HCT116 (cell line): Measurements from ENCODE around the gene PLEKHA4. TPM values are rescaled to one million over a fixed set of nuclear protein-coding genes. Genes with fewer than 3 reads are reported as not detected.

Experiments used
- ATAC-seq: fragments of 200-7000 bp; cut with Tn5 transposase; 2 replicates; pipeline ENCODE4 v1.9.1; 2020; ENCODE audit warnings: mild to moderate bottlenecking, moderate library complexity
- BruUV-seq: library from RNA; stranded (reverse); fragments of 400-500 nt; replicated peaks from 2 replicates; lab custom pipeline; 2021; lab: Mats Ljungman, UMichigan
- CTCF ChIA-PET: fragments of 300-600 bp; sonication (Branson Sonifier 250); formaldehyde crosslinking; loops from one replicate; lab custom pipeline; 2021; ENCODE audit warnings: antibody characterized with exemption; lab: Charles Lee
- POLR2A ChIA-PET: fragments of 300-600, 350-600 bp; sonication (Branson Sonifier 250); formaldehyde crosslinking; loops from one replicate; lab custom pipeline; 2021; ENCODE audit warnings: antibody characterized with exemption; lab: Charles Lee
- RAD21 ChIA-PET, 2 experiments: fragments of 300-600 bp; sonication (Branson Sonifier 250); formaldehyde crosslinking; loops; one replicate each; lab custom pipeline; 2023; ENCODE audit warnings: low total read pairs in 2 of 2; ENCODE audit not compliant: uncharacterized antibody in 2 of 2, unreplicated experiment in 2 of 2, low non-redundant PET in 1 of 2; lab: Charles Lee
- DNase-seq: peaks from one replicate; pipeline ENCODE4 v3.0.0-alpha.2; 2010; ENCODE audit warnings: low read depth, low spot score
- H2AFZ ChIP-seq: fragments of 200-600 bp; shearing (Covaris generic), sonication (generic); 2 replicates; pipeline ENCODE4 v1.6.1; 2017; ENCODE audit warnings: low read depth, mixed run types, mixed read lengths, antibody characterized with exemption, low read length; ENCODE audit not compliant: poor library complexity, severe bottlenecking
- H3K27ac ChIP-seq: 2 replicates; pipeline ENCODE4 v1.5.1; 2012; ENCODE audit warnings: low read depth, low read length
- H3K27me3 ChIP-seq: fragments of 200-600 bp; sonication (generic); 2 replicates; pipeline ENCODE4 v1.6.1; 2016; ENCODE audit warnings: mixed run types, low read length, mixed read lengths; ENCODE audit not compliant: insufficient read depth
- H3K36me3 ChIP-seq, 2 experiments: fragments of 200-500 bp in 1 of 2; fragments of 200-600 bp in 1 of 2; sonication (Bioruptor generic) in 1 of 2; sonication (generic) in 1 of 2; 2 replicates each; pipeline versions ENCODE4 v1.5.1 to v1.6.1; 2014 to 2016; ENCODE audit warnings: low read length in 2 of 2, inconsistent platforms in 1 of 2, mixed read lengths in 1 of 2, mixed run types in 1 of 2; ENCODE audit not compliant: insufficient read depth in 2 of 2, control insufficient read depth in 1 of 2
- H3K4me1 ChIP-seq, 2 experiments: fragments of 200-600 bp in 1 of 2; sonication (generic) in 1 of 2; 2 replicates each; pipeline versions ENCODE4 v1.5.1 to v1.6.1; 2012 to 2017; ENCODE audit warnings: low read length in 2 of 2, inconsistent platforms in 1 of 2, mild to moderate bottlenecking in 1 of 2, mixed read lengths in 1 of 2, mixed run types in 1 of 2, moderate library complexity in 1 of 2; ENCODE audit not compliant: insufficient read depth in 2 of 2, control insufficient read depth in 1 of 2
- H3K4me2 ChIP-seq: fragments of 200-600 bp; sonication (generic); 2 replicates; pipeline ENCODE4 v1.6.1; 2017; ENCODE audit warnings: mixed run types, low read length, mixed read lengths
- H3K4me3 ChIP-seq, 2 experiments: fragments of 200-600 bp in 1 of 2; sonication (generic) in 1 of 2; replicated peaks in 1 of 2; 2 replicates each; pipeline ENCODE4 v1.5.1; 2011 to 2016; ENCODE audit warnings: low read length in 2 of 2, control low read depth in 1 of 2, low read depth in 1 of 2, mild to moderate bottlenecking in 1 of 2, mixed read lengths in 1 of 2, mixed run types in 1 of 2
- H3K79me2 ChIP-seq: fragments of 200-600 bp; sonication (generic); 2 replicates; pipeline ENCODE4 v1.6.1; 2017; ENCODE audit warnings: mild to moderate bottlenecking, mixed run types, low read length, moderate library complexity, mixed read lengths; ENCODE audit not compliant: insufficient read depth
- H3K9ac ChIP-seq: fragments of 200-600 bp; sonication (generic); 2 replicates; pipeline ENCODE4 v1.6.1; 2016; ENCODE audit warnings: low read length, mixed read lengths
- H3K9me2 ChIP-seq: fragments of 200-600 bp; sonication (generic), shearing (Covaris generic); 2 replicates; pipeline ENCODE4 v1.6.1; 2017; ENCODE audit warnings: mixed run types, mild to moderate bottlenecking, moderate library complexity; ENCODE audit not compliant: insufficient read depth
- H3K9me3 ChIP-seq, 2 experiments: fragments of 200-500 bp in 1 of 2; fragments of 200-600 bp in 1 of 2; sonication (Bioruptor generic) in 1 of 2; sonication (generic) in 1 of 2; 2 replicates each; pipeline ENCODE4 v1.6.1; 2014 to 2017; ENCODE audit warnings: low read length in 2 of 2, mixed read lengths in 2 of 2, inconsistent platforms in 1 of 2, low read depth in 1 of 2, mild to moderate bottlenecking in 1 of 2, mixed run types in 1 of 2, moderate library complexity in 1 of 2; ENCODE audit not compliant: control insufficient read depth in 1 of 2, insufficient read depth in 1 of 2
- H4K20me1 ChIP-seq: fragments of 200-600 bp; sonication (generic), shearing (Covaris generic); 2 replicates; pipeline ENCODE4 v1.6.1; 2017; ENCODE audit warnings: mixed run types, mild to moderate bottlenecking, moderate library complexity; ENCODE audit not compliant: insufficient read depth
- FOSL1 ChIP-seq: IDR thresholded peaks from 2 replicates; pipeline ENCODE4 v1.6.1; 2012; ENCODE audit warnings: low read depth
- POLR2A ChIP-seq: IDR thresholded peaks from 2 replicates; pipeline ENCODE4 v1.7.0; 2011; ENCODE audit warnings: borderline replicate concordance; ENCODE audit not compliant: insufficient read depth, insufficient read length; ENCODE audit errors: extremely low read depth
- POLR2AphosphoS5 ChIP-seq: IDR thresholded peaks from 2 replicates; pipeline ENCODE4 v1.6.1; 2011; ENCODE audit warnings: mild to moderate bottlenecking, low read depth, low read length, moderate library complexity
- RAD21 ChIP-seq: IDR thresholded peaks from 2 replicates; pipeline ENCODE4 v1.6.1; 2012; ENCODE audit warnings: low read depth, mild to moderate bottlenecking
- ZFX ChIP-seq: fragments of 450-650 bp; IDR thresholded peaks from 2 replicates; pipeline ENCODE4 v1.6.1; 2017
- ZNF274 ChIP-seq: fragments of 200-500 bp; sonication (Bioruptor generic); IDR thresholded peaks from 2 replicates; pipeline ENCODE4 v1.6.1; 2014; ENCODE audit warnings: mild to moderate bottlenecking, low read depth, low read length, inconsistent platforms
- intact Hi-C: fragments of 100-400 bp; cut with micrococcal nuclease; formaldehyde crosslinking; loops from 2 replicates; pipeline ENCODE4 v1.10.0; 2022
- total RNA-seq: library from RNA; stranded (reverse); gene quantifications from one replicate; pipeline ENCODE4 v1.2.1, GENCODE V29; 2021; ENCODE audit not compliant: unreplicated experiment
- TF ChIP-seq, protein P1 (sequence below): IDR thresholded peaks from 2 replicates; pipeline ENCODE4 v1.6.1; 2012

Gene PLEKHA4
- total RNA-seq, 1 experiment from 2014 or later: 20.4 TPM

DNA sequence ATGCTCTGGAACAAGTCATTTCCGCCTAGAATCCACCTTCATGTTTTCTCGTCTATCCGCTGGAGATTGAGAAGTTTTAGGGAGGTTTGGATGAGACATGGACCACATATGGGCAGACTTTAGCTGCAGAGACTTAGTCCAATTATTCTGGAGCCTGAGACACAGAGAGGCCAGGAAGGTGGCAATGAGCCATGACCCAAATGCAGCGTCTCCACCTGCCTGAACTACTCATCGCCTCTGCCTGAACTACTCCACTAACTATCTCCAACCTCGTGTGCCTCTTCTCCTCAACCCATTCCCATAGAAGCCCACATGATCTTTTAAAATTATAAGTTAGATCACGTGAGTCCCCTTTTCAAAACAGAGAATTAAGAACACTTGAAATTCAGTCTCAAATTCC lies 5.6 kb downstream of the PLEKHA4 start:
- Histone ChIP-seq H3K4me2 (no peak overlapping the region), H3K79me2 (no peaks in the 10 kb centered on the region), H3K9me3 (no peaks in the 10 kb centered on the region), H4K20me1 (no peaks in the 10 kb centered on the region), H3K27me3 (no peaks in the 10 kb centered on the region), H3K4me3 (no peak overlapping the region), H3K27ac (no peak overlapping the region), H3K36me3 (no peaks in the 10 kb centered on the region), H3K4me1 (peaks cover 8 to 19% of the 10 kb centered on the region in 2 experiments; a peak in 3 of 4 replicates), H3K9me2 (no peaks in the 10 kb centered on the region), H2AFZ (no peak overlapping the region), H3K9ac (no peak overlapping the region)
- DNase-seq: no peak
- ChIA-PET CTCF (no interaction called here), RAD21 (no interaction called here), POLR2A (no interaction called here)
- TF ChIP-seq FOSL1 (no peak), POLR2A (no peak), POLR2AphosphoS5 (no peak), RAD21 (no peak), ZFX (no peak)
- TF ChIP-seq, protein P1, sequence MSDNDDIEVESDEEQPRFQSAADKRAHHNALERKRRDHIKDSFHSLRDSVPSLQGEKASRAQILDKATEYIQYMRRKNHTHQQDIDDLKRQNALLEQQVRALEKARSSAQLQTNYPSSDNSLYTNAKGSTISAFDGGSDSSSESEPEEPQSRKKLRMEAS: no peak
- no TSS peak for BruUV-seq
- intact Hi-C loops: no loop called here
- ATAC-seq: no peak

DNA sequence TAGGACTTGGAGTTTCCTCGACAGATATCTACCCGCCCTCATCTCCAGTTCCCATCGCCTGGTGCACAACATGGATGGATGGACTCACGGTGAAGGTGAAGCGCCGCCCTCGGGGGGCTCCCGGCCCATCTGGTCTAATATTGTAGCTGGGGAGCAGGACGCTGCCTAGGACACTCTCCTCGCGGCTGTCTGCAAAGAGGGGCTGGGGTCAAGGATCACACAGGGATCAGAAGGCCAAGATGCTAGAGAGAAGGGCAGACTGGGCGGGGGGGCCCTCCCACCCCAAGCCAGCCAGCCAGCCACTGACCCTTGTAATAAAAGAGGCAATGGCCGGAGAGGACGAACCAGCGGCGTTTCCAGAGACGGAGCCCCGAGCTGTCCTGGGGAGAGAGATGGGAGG lies 7.1 kb downstream of the PLEKHA4 start:
- H3K9me3 ChIP-seq: no peaks in the 10 kb centered on the region
- H3K4me3 ChIP-seq: no peak overlapping the region
- intact Hi-C loops: no loop called here
- H3K79me2 ChIP-seq: no peaks in the 10 kb centered on the region
- H3K27ac ChIP-seq: no peak overlapping the region
- no peak overlapping the region for H3K4me2 ChIP-seq
- no peaks in the 10 kb centered on the region for H3K9me2 ChIP-seq
- H3K4me1 ChIP-seq: 0 out of 4 replicates have a peak, but pooled peaks cover 0 to 5% of the 10 kb centered on the region in 2 experiments
- no peaks in the 10 kb centered on the region for H4K20me1 ChIP-seq
- POLR2A ChIA-PET: no interaction called here
- H2AFZ ChIP-seq: no peak overlapping the region
- BruUV-seq: no TSS peak
- TF ChIP-seq ZFX (no peak), ZNF274 (no peak)
- TF ChIP-seq, all 23 proteins: peak for 0
- ATAC-seq (no peak), DNase-seq (no peak)
- H3K9ac ChIP-seq: no peak overlapping the region
- no peaks in the 10 kb centered on the region for H3K27me3 ChIP-seq
- CTCF ChIA-PET: no interaction called here
- RAD21 ChIA-PET: no interaction called here
- H3K36me3 ChIP-seq: no peaks in the 10 kb centered on the region
